Ishikawa (cell line): ENCODE measurements around the gene DYNC1LI2.

Experiments used
- CEBPB ChIP-seq: IDR thresholded peaks from 2 replicates; pipeline ENCODE4 v1.6.1; 2012
- CREB1 ChIP-seq: IDR thresholded peaks from 2 replicates; pipeline ENCODE4 v1.6.1; 2012; ENCODE audit warnings: low read depth
- EGR1 ChIP-seq: IDR thresholded peaks from 2 replicates; pipeline ENCODE4 v1.6.1; 2012
- EP300 ChIP-seq: IDR thresholded peaks from 2 replicates; pipeline ENCODE4 v1.6.1; 2012; ENCODE audit warnings: borderline replicate concordance
- FOXM1 ChIP-seq: IDR thresholded peaks from 2 replicates; pipeline ENCODE4 v1.6.1; 2012; ENCODE audit warnings: low read depth, borderline replicate concordance
- MAX ChIP-seq: IDR thresholded peaks from 2 replicates; pipeline ENCODE4 v1.6.1; 2012
- NFIC ChIP-seq: IDR thresholded peaks from 2 replicates; pipeline ENCODE4 v1.6.1; 2012
- RAD21 ChIP-seq: IDR thresholded peaks from 2 replicates; pipeline ENCODE4 v1.6.1; 2012; ENCODE audit warnings: low read depth
- REST ChIP-seq: IDR thresholded peaks from 2 replicates; pipeline ENCODE4 v1.6.1; 2012; ENCODE audit warnings: low read depth, mild to moderate bottlenecking
- TAF1 ChIP-seq: IDR thresholded peaks from 2 replicates; pipeline ENCODE4 v1.6.1; 2012; ENCODE audit warnings: low read depth, mild to moderate bottlenecking
- TCF12 ChIP-seq: IDR thresholded peaks from 2 replicates; pipeline ENCODE4 v1.6.1; 2012; ENCODE audit warnings: low read depth
- TEAD4 ChIP-seq: IDR thresholded peaks from 2 replicates; pipeline ENCODE4 v1.6.1; 2012
- USF1 ChIP-seq: IDR thresholded peaks from 2 replicates; pipeline ENCODE4 v1.6.1; 2012
- YY1 ChIP-seq: IDR thresholded peaks from 2 replicates; pipeline ENCODE4 v1.6.1; 2012; ENCODE audit warnings: low read depth
- ZBTB7A ChIP-seq: IDR thresholded peaks from 2 replicates; pipeline ENCODE4 v1.6.1; 2012; ENCODE audit warnings: low read depth

The DYNC1LI2 gene

GRCh38 chr16:66751053-66751302, 431 bp downstream of the DYNC1LI2 start:
- peak; percentile 56 for TF ChIP-seq MAX
- peak; percentile 94 for TF ChIP-seq ZBTB7A
- TF ChIP-seq REST = no peak

- TF ChIP-seq USF1 (no peak), NFIC (no peak), YY1 (no peak), REST (no peak), TEAD4 (no peak), TAF1 (no peak), FOXM1 (no peak), EP300 (no peak), TCF12 (no peak), CREB1 (no peak), EGR1 (no peak), RAD21 (no peak), ZBTB7A (no peak), CEBPB (no peak), MAX (no peak)
These were observed 943 bp downstream of the DYNC1LI2 start for GRCh38 chr16:66750279-66751052.

- TF ChIP-seq RAD21 (no peak), EP300 (no peak), TEAD4 (no peak), TCF12 (no peak)
These were observed 4.7 kb downstream of the DYNC1LI2 start for GRCh38 chr16:66746682-66747081.

- TF ChIP-seq USF1 = no peak
- TF ChIP-seq TCF12 = no peak
- no peak for TF ChIP-seq YY1
- no peak for TF ChIP-seq MAX
These were observed 5.4 kb downstream of the DYNC1LI2 start for GRCh38 chr16:66746048-66746447.

- TF ChIP-seq TEAD4 = no peak
- TF ChIP-seq MAX = no peak
- no peak for TF ChIP-seq YY1
- TF ChIP-seq CREB1 = no peak
- no peak for TF ChIP-seq REST
- no peak for TF ChIP-seq EP300
- TF ChIP-seq CEBPB = no peak
- no peak for TF ChIP-seq ZBTB7A
- no peak for TF ChIP-seq TAF1
- no peak for TF ChIP-seq TCF12
- TF ChIP-seq EGR1 = no peak
- no peak for TF ChIP-seq NFIC
- no peak for TF ChIP-seq RAD21
- TF ChIP-seq FOXM1 = no peak
- TF ChIP-seq USF1 = no peak
These were observed 9.2 kb downstream of the DYNC1LI2 start for GRCh38 chr16:66741950-66742808.
